Glomerular visceral epithelial cell (primary cell): ENCODE data around the gene EIF3D.

Experiments used
- DNase-seq: peaks from one replicate; pipeline ENCODE4 v3.0.0-alpha.2; 2016; ENCODE audit errors: extremely low spot score

Gene EIF3D

GRCh38 chr22:36506637-36507517 is 22.1 kb downstream of the EIF3D start, which contains the start of gene FOXRED2:
TSS of gene FOXRED2 (minus strand) at chr22:36507040. CDS start at chr22:36506422, 618 bp downstream.
- DNase-seq: peak; percentile 68

- no peak for DNase-seq
These were observed 22.8 kb downstream of the EIF3D start for GRCh38 chr22:36505998-36506635.

DNA sequence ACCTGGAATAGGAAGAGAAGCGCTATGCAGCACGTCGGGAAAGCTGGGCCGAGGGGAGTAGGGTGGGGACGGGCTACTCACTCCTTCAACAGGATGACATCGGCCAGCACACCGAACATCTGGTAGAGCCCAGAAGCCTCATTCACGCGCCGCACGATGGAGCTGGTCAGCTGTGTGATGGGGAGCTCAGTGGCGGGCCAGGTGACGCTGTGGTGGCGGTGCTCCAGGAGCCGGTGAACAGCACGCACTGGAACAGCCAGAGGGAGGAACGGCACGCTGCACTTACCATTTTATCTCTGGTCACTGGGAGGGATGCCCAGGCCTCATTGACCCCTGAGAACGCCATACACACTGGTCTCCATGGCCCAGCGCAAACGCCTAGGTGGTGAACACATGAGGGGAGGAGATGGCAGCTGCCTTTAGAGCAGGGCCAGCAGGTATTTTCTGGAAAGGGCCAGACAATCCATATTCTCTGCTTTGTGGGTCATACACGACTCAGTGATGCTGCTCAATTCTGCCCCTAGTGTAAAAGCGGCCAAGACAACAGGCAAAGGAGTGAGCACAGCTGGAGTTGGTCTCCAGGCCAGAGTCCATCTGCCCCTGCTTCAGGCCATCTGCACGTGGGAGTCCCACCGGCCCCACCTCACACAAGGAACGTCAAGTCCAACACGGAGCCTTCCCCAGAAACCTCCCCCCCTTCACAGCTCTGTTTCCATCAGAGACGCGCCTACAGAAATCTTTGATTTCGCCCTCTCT is 30.9 kb downstream of the EIF3D start:
- DNase-seq: no peak

DNA sequence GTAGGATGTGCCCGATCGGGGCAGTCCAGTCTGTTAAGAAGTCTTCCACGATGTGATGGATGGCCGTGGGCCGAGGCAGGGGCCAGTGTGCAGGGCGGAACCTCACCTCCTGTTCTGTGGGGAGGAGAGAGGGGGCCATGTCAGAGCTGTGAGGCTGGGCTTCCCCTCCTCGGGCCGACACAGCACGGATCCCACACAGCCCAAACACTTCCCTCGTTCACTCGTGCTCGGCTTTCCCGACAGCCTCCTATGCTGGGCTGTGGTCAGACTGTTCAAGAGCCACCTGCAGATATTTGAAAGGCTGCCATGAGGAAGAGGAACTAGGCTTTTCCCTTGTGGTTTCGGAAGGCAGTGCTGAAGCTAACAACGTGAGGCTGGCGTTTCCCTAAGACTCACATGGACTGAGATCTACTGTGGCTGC is 35.3 kb downstream of the EIF3D start:
- DNase-seq: no peak

GRCh38 chr22:36492109-36492508 is 36.9 kb downstream of the EIF3D start:
- no peak for DNase-seq

GRCh38 chr22:36491155-36491554 is 37.8 kb downstream of the EIF3D start:
- no peak for DNase-seq

GRCh38 chr22:36486619-36487384 is 42.2 kb downstream of the EIF3D start:
- peak; percentile 47 for DNase-seq

DNA sequence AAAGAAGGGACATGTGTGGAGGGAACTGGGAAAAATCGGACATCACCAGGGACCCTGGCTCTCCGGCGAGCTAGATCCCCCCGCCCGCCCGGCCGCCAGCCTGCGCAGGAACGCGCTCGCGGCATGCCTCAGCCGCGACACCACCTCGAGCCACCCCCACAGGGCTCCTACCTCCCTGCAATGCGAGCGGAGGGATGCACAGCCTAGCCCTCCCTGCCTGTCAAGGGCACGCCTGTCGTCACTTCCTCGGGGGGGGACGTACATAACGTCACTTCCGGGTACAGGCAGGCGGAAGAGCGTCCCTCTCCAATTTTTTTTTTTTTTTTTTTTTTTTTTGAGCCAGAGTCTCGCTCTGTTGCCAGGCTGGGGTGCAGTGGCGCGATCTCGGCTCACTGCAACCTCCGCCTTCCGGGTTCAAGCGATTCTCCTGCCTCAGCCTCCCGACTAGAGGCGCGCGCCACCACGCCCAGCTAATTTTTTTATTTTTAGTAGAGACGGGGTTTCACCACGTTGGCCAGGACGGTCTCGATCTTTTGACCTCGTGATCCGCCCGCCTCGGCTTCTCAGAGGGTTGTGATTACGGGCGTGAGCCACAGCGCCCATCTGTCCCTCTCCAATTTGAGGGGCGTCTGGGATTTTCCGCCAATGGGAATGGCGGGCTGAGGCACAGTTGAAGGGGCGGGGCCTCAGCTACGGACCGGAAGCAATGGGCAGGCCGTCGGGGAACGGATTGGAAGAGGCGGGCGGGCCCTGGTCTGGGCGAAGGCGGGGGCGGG is 47.4 kb downstream of the EIF3D start, which contains the start of gene TXN2:
Gene TXN2 (minus strand): TSS at position 248 of the 776 bp plus-strand sequence. CDS start 803 bp downstream, outside the sequence.
- DNase-seq: peak; percentile 95

GRCh38 chr22:36480941-36481392 is 48.0 kb downstream of the EIF3D start:
- DNase-seq: no peak

GRCh38 chr22:36478966-36479365 is 50.0 kb downstream of the EIF3D start:
- no peak for DNase-seq

DNA sequence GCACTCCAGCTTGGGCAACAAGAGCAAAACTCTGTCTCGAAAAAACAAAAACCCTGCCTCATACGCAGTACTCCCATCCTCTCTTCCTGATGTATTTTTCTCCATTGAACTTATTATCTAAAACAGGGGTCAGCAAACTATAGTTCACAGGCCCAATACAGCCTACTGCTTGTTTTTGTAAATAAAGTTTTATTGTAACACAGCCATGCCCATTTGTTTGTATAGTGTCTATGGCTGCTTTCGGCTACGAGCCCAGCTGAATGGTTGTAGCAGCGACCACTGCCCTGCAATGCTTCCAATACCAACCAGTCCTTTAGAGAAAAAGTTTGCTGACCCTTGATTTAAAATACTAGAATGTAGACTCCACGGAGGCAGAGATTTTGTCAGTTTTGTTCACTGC is 53.6 kb downstream of the EIF3D start:
- no peak for DNase-seq

- no peak for DNase-seq
These were observed 56.3 kb downstream of the EIF3D start for GRCh38 chr22:36472689-36473088.

- DNase-seq: no peak
These were observed 57.6 kb downstream of the EIF3D start for GRCh38 chr22:36471341-36471821.

GRCh38 chr22:36470994-36471331 is 58.0 kb downstream of the EIF3D start:
- no peak for DNase-seq

- peak; percentile 86 for DNase-seq
These were observed 58.6 kb downstream of the EIF3D start for GRCh38 chr22:36470162-36470993.

DNA sequence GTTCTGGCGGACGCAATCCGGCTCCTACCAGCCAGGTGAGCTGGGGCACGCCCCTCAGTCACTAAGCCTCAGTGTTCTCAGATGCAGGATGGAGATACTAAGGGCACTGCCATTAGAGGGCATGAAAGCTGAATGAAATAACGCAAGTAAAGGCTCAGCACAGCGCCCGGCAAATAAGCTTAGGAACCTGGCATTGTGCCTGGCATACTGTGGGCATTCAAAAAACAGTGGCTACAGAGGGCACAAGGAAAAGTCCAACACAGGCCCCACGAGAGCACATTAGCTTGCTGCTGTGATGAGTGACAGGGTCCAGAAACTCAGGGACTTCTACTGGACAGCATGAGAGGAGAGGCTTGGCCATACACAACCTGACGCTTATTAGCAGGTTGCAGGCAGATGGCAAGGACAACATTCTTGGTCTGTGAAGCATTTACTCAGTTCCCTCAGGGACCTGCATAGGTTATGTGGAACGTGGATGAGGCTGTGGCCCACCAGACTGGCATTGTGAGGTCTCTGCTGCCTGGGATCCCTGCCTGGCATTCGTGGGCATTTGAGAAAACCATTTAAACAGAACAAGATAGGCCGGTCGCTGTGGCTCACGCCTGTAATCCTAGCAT is 59.8 kb downstream of the EIF3D start:
- DNase-seq: no peak

GRCh38 chr22:36467946-36468345 is 61.0 kb downstream of the EIF3D start:
- peak; percentile 95 for DNase-seq

DNA sequence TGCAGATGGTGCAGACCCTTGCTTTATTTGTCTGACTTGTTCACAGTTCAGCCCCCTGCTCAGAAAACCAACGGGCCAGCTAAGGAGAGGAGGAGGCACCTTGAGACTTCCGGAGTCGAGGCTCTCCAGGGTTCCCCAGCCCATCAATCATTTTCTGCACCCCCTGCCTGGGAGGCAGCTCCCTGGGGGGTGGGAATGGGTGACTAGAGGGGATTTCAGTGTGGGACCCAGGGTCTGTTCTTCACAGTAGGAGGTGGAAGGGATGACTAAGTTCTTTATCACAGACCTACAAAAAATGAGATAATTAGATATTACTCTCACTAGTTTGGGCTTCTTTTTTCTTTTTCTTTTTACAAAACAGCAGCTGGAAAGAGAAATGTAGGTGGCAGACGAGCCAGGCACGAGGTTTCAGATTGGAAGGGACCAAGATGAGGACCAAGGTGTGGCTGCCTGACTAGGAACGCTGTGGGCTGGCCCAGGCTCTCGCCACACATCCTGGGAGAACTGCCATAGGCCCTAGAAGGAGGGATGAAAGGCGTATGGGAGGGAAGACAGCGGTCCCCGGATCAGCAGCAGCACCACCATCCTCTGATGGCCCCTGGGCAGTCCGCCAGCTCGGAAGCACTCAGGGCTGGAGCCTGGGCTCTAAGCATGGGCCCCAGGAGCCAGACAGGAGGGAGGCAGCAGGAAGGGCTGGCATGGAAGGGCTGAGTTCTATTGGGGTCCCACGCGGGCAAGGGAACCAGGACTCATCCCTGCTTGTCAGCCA is 61.7 kb downstream of the EIF3D start:
- DNase-seq: peak; percentile 94
